ENCODE data around the gene ZNF200.

The ZNF200 gene

DNA sequence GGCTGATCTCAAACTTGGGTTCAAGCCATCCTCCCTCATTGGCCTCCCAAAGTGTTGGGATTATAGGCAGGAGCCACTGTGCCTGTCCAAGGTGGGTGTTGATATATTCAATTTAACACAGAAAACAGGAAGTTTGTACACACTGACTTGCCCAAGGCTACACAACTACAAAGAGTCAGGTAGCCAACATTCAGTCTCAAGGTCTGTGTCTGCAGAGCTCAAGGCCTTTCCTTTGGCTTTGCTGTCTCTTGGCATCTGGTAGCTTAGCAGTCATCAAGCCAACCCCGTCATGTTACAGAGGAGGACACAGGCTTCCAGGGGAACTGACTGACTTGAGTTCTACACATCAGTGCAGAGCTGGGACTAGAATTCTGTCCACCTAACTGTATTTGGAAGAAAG, 33.3 kb upstream of the ZNF200 start:
- Histone ChIP-seq H3K4me2 (ENCODE audit: low read depth, low read length, poor library complexity, severe bottlenecking) (no peak overlapping the region), H3K4me1 (ENCODE audit: insufficient read depth, low read length, poor library complexity, severe bottlenecking) (no peaks in the 10 kb centered on the region), H3K79me2 (ENCODE audit: insufficient read depth, low read length) (no peaks in the 10 kb centered on the region; the same call in 1 of the 2 replicates), H3K9me3 (ENCODE audit: insufficient read depth, low read depth, low read length) (no peaks in the 10 kb centered on the region), H2AFZ (ENCODE audit: low read length) (no peak overlapping the region), H3K4me3 (ENCODE audit: low read length, poor library complexity, severe bottlenecking) (no peak overlapping the region), H3K9ac (ENCODE audit: low read depth, low read length, poor library complexity, severe bottlenecking) (no peak overlapping the region), H3K27me3 (ENCODE audit: insufficient read depth, low read length, poor library complexity, severe bottlenecking) (no peaks in the 10 kb centered on the region), H3K36me3 (ENCODE audit: insufficient read depth, low read length) (no peaks in the 10 kb centered on the region), H3F3A (ENCODE audit: low read depth) (no peaks in the 10 kb centered on the region), H4K20me1 (ENCODE audit: insufficient read depth, low read length, poor library complexity, severe bottlenecking) (no peaks in the 10 kb centered on the region), H3K9me2 (replicated peaks; ENCODE audit: low read depth, low read length) (no peaks in the 10 kb centered on the region)
- TF ChIP-seq EZH2phosphoT487 (IDR thresholded peaks at IDR 0.05; ENCODE audit: borderline replicate concordance) (no peak), CTCF (conservative IDR thresholded peaks at IDR 0.05; ENCODE audit: low read length) (no peak)

DNA sequence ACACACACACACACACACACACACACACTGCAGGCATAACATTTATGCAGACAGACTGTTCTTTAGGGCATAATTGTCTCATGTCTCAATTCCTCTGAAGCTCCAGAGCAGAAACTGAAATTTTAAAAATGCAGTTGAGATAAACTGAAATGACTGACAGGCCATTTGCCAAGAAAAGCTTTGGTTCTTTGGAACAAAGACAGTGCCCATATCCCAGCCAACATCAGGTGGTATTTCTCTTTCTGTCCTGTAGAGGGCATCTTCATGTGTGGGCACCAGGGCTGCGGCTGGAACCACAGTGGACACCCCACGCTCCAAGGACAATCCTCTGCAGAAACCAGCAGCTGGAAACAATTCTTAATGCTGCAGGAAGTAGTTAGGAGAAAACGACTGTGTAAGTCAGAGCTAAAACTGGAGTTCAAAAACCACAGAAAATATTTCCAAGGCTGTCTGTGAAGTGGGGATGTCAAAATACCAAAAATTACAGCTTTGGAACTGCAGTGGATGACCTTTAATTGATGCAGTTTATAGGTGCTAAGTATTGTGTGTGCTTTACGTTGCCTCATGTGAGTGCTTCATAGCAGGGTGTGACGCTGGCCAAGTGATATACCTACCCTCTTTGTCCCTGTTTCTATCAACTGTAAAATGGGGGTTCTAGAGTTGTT, 32.0 kb upstream of the ZNF200 start:
- Histone ChIP-seq H2AFZ (ENCODE audit: low read length) (peak overlapping the region; percentile 23; the same call in 1 of the 2 replicates), H4K20me1 (ENCODE audit: insufficient read depth, low read length, poor library complexity, severe bottlenecking) (no peaks in the 10 kb centered on the region), H3K4me2 (ENCODE audit: low read depth, low read length, poor library complexity, severe bottlenecking) (no peak overlapping the region)

GRCh38 chr16:3264137-3265036, 29.4 kb upstream of the ZNF200 start:
- Histone ChIP-seq H3K4me3 (ENCODE audit: low read length, poor library complexity, severe bottlenecking) (peak overlapping the region; percentile 77), H3K9me3 (ENCODE audit: insufficient read depth, low read depth, low read length) (no peaks in the 10 kb centered on the region), H3K36me3 (ENCODE audit: insufficient read depth, low read length) (no peaks in the 10 kb centered on the region), H3K4me1 (ENCODE audit: insufficient read depth, low read length, poor library complexity, severe bottlenecking) (no peaks in the 10 kb centered on the region), H3K79me2 (ENCODE audit: insufficient read depth, low read length) (no peaks in the 10 kb centered on the region; the same call in 1 of the 2 replicates), H3K9me2 (replicated peaks; ENCODE audit: low read depth, low read length) (no peaks in the 10 kb centered on the region), H3K9ac (ENCODE audit: low read depth, low read length, poor library complexity, severe bottlenecking) (peak overlapping the region; percentile 69), H3K4me2 (ENCODE audit: low read depth, low read length, poor library complexity, severe bottlenecking) (peak overlapping the region; percentile 71), H3F3A (ENCODE audit: low read depth) (no peaks in the 10 kb centered on the region), H4K20me1 (ENCODE audit: insufficient read depth, low read length, poor library complexity, severe bottlenecking) (no peaks in the 10 kb centered on the region), H3K27me3 (ENCODE audit: insufficient read depth, low read length, poor library complexity, severe bottlenecking) (no peaks in the 10 kb centered on the region), H2AFZ (ENCODE audit: low read length) (peak overlapping the region; percentile 81)
- TF ChIP-seq EZH2phosphoT487 (IDR thresholded peaks at IDR 0.05; ENCODE audit: borderline replicate concordance) (no peak), CTCF (conservative IDR thresholded peaks at IDR 0.05; ENCODE audit: low read length) (no peak)

More for the DNA sequence above, 32.0 kb upstream of the ZNF200 start:
- Histone ChIP-seq H3F3A (ENCODE audit: low read depth) (no peaks in the 10 kb centered on the region), H3K36me3 (ENCODE audit: insufficient read depth, low read length) (no peaks in the 10 kb centered on the region), H3K9ac (ENCODE audit: low read depth, low read length, poor library complexity, severe bottlenecking) (no peak overlapping the region), H3K4me1 (ENCODE audit: insufficient read depth, low read length, poor library complexity, severe bottlenecking) (no peaks in the 10 kb centered on the region), H3K27me3 (ENCODE audit: insufficient read depth, low read length, poor library complexity, severe bottlenecking) (no peaks in the 10 kb centered on the region), H3K4me3 (ENCODE audit: low read length, poor library complexity, severe bottlenecking) (no peak overlapping the region), H3K9me2 (replicated peaks; ENCODE audit: low read depth, low read length) (no peaks in the 10 kb centered on the region), H3K79me2 (ENCODE audit: insufficient read depth, low read length) (no peaks in the 10 kb centered on the region; the same call in 1 of the 2 replicates), H3K9me3 (ENCODE audit: insufficient read depth, low read depth, low read length) (no peaks in the 10 kb centered on the region)
- no peak for TF ChIP-seq EZH2phosphoT487 (IDR thresholded peaks at IDR 0.05; ENCODE audit: borderline replicate concordance)
- peak; percentile 64 for TF ChIP-seq CTCF (conservative IDR thresholded peaks at IDR 0.05; ENCODE audit: low read length)
